Measurements from ENCODE around the gene JAML. TPM values are rescaled to one million over a fixed set of nuclear protein-coding genes. Genes with fewer than 3 reads are reported as not detected.
A peak's percentile ranks its signal among the peaks of the same experiment; 100 is the strongest.

The JAML gene
- total RNA-seq, 1 donor from 2014 or later = not detected

DNA sequence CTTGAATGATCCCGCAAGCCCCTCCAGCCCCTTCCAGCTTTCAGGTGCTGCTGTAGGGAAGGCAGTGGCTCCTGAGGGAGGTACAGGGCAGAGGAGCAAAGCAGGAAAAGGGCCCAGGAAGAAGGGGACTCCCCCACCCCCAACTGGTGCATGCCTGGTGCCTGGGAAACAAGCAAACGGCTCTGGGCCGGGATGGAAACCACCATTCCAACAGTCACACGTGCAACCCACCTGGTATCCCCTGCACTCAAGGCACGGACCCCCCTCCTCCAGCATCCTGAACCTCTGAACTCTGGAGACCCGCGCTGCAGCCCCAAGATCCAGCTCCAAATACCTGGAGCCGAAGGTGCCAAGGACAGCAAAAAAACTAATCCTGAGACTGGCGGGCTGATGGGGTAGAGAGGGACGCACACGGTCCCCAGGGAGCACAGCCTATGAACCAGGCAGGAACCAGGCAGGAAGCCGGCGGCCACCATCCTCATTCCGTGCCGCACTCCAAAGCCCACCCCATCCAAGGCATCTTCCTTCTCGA is 72.7 kb downstream of the JAML start:
- TF ChIP-seq, protein P1, sequence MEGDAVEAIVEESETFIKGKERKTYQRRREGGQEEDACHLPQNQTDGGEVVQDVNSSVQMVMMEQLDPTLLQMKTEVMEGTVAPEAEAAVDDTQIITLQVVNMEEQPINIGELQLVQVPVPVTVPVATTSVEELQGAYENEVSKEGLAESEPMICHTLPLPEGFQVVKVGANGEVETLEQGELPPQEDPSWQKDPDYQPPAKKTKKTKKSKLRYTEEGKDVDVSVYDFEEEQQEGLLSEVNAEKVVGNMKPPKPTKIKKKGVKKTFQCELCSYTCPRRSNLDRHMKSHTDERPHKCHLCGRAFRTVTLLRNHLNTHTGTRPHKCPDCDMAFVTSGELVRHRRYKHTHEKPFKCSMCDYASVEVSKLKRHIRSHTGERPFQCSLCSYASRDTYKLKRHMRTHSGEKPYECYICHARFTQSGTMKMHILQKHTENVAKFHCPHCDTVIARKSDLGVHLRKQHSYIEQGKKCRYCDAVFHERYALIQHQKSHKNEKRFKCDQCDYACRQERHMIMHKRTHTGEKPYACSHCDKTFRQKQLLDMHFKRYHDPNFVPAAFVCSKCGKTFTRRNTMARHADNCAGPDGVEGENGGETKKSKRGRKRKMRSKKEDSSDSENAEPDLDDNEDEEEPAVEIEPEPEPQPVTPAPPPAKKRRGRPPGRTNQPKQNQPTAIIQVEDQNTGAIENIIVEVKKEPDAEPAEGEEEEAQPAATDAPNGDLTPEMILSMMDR (IDR thresholded peaks at IDR 0.05) = no peak
- DNase-seq (ENCODE audit: extremely low spot score, unreplicated experiment) = no peak
- Mint-ChIP-seq H3K27me3 (ENCODE audit: unreplicated experiment) (peaks cover 82% of the 10 kb centered on the region), H3K36me3 (ENCODE audit: unreplicated experiment) (no peaks in the 10 kb centered on the region), H3K4me3 (ENCODE audit: unreplicated experiment) (peak overlapping the region; percentile 62), H3K9me3 (ENCODE audit: unreplicated experiment) (no peaks in the 10 kb centered on the region), H3K4me1 (ENCODE audit: unreplicated experiment) (peaks cover 5% of the 10 kb centered on the region), H3K27ac (ENCODE audit: unreplicated experiment) (no peak overlapping the region)

DNA sequence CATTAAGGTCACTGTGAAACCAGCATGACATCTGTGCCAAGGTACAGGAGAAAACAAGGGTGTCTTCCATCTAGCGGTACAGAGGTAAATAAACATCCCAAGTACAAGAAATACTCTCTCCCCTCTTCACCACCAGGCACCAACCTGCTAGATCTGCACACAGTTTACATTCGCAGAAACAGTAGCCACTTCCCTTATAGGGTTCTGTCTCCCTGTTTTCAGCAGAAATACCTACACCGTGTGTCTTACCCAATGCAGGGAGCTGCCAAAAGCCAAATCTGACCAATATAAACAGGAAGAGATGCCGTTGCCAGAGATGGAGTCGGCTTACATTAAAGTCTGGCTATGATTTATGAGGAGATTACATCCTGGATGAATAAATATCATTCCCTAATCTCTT is 73.4 kb downstream of the JAML start:
- H3K9me3 Mint-ChIP-seq (ENCODE audit: unreplicated experiment) = no peaks in the 10 kb centered on the region
- H3K27ac Mint-ChIP-seq (ENCODE audit: unreplicated experiment) = no peak overlapping the region
- TF ChIP-seq, protein P1 (IDR thresholded peaks at IDR 0.05) = no peak
- peaks cover 6% of the 10 kb centered on the region for H3K4me1 Mint-ChIP-seq (ENCODE audit: unreplicated experiment)
- H3K27me3 Mint-ChIP-seq (ENCODE audit: unreplicated experiment) = peaks cover 78% of the 10 kb centered on the region
- no peak for DNase-seq (ENCODE audit: extremely low spot score, unreplicated experiment)
- no peak overlapping the region for H3K4me3 Mint-ChIP-seq (ENCODE audit: unreplicated experiment)
- no peaks in the 10 kb centered on the region for H3K36me3 Mint-ChIP-seq (ENCODE audit: unreplicated experiment)

DNA sequence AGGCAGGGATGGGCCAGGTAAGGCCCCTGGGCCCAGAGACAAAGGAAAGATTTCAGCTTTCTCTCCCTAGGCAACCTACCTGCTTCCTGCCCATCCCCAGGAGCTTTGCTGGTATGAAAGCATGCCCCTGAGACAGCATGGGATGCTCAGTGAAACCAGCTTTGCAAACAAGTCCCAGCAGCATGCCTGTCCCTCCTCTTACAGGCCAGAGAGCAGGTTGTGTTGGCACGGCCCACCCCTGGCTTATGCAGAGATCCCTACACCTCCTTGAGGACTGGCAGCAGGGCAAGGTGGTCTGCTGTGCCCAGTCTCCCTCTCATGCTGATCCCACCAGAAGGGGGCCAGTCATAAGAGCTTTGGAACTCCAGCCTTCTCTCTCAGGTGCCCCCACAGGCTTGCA is 75.3 kb downstream of the JAML start:
- Mint-ChIP-seq H3K27me3 (ENCODE audit: unreplicated experiment) (peaks cover 70% of the 10 kb centered on the region), H3K4me3 (ENCODE audit: unreplicated experiment) (no peak overlapping the region), H3K36me3 (ENCODE audit: unreplicated experiment) (no peaks in the 10 kb centered on the region), H3K4me1 (ENCODE audit: unreplicated experiment) (peaks cover 8% of the 10 kb centered on the region), H3K27ac (ENCODE audit: unreplicated experiment) (no peak overlapping the region), H3K9me3 (ENCODE audit: unreplicated experiment) (no peaks in the 10 kb centered on the region)
- DNase-seq (ENCODE audit: extremely low spot score, unreplicated experiment) = no peak
- TF ChIP-seq, protein P1 (IDR thresholded peaks at IDR 0.05) = no peak

DNA sequence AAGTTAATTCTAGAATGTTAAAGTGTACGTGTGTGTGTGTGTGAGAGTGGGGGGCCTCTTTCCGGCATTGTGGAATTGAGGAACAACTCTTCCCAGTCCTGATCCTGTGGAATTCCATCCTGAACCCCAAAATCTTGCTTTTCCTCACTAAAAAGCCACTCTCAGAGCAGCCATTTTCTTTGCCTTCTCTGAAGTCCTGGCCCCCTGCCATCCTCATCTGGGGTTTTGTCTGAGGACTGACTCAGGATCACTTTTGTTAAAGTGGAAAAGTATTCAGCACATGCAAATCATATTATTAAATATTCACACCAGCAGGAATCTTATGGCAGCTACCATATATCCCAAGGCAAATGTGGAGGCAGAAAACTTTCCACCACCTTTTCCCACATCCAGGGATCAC is 76.0 kb downstream of the JAML start:
- no peaks in the 10 kb centered on the region for H3K9me3 Mint-ChIP-seq (ENCODE audit: unreplicated experiment)
- H3K4me1 Mint-ChIP-seq (ENCODE audit: unreplicated experiment) = peaks cover 8% of the 10 kb centered on the region
- TF ChIP-seq, protein P1 (IDR thresholded peaks at IDR 0.05) = no peak
- H3K27me3 Mint-ChIP-seq (ENCODE audit: unreplicated experiment) = peaks cover 70% of the 10 kb centered on the region
- DNase-seq (ENCODE audit: extremely low spot score, unreplicated experiment) = no peak
- H3K4me3 Mint-ChIP-seq (ENCODE audit: unreplicated experiment) = no peak overlapping the region
- H3K36me3 Mint-ChIP-seq (ENCODE audit: unreplicated experiment) = no peaks in the 10 kb centered on the region
- no peak overlapping the region for H3K27ac Mint-ChIP-seq (ENCODE audit: unreplicated experiment)

- Mint-ChIP-seq H3K9me3 (ENCODE audit: unreplicated experiment) (no peaks in the 10 kb centered on the region), H3K36me3 (ENCODE audit: unreplicated experiment) (no peaks in the 10 kb centered on the region), H3K27ac (ENCODE audit: unreplicated experiment) (no peak overlapping the region), H3K4me3 (ENCODE audit: unreplicated experiment) (no peak overlapping the region), H3K27me3 (ENCODE audit: unreplicated experiment) (peaks cover 70% of the 10 kb centered on the region), H3K4me1 (ENCODE audit: unreplicated experiment) (peaks cover 6% of the 10 kb centered on the region)
- DNase-seq (ENCODE audit: extremely low spot score, unreplicated experiment) = no peak
- TF ChIP-seq, protein P1 (IDR thresholded peaks at IDR 0.05) = no peak
Measured at GRCh38 chr11:118148240-118148639, 76.6 kb downstream of the JAML start.
